Stomach (tissue), 9 donors: ENCODE measurements around the gene PDGFRB. TPM values are rescaled to one million over a fixed set of nuclear protein-coding genes. Genes with fewer than 3 reads are reported as not detected.

Experiments used
- DNase-seq, 2 donors: peaks; one replicate each; pipeline versions ENCODE4 v3.0.0 to v3.0.0-alpha.2; 2013 to 2019
- H3K27ac ChIP-seq, 5 donors: fragments of 200-600 bp in 4 of 5; sonication (generic) in 4 of 5; one replicate each; pipeline ENCODE4 v1.5.1; 2013 to 2019; ENCODE audit warnings: mild to moderate bottlenecking in 1 of 5, moderate library complexity in 1 of 5
- H3K27me3 ChIP-seq, 3 donors: fragments of 200-600 bp; sonication (generic); one replicate each; pipeline ENCODE4 v1.5.1; 2017 to 2019; ENCODE audit warnings: mixed run types in 1 of 3
- H3K36me3 ChIP-seq, 4 donors: fragments of 200-600 bp; sonication (generic); 1 replicate in 3 of 4; 2 replicates in 1 of 4; pipeline ENCODE4 v1.5.1; 2016 to 2019
- H3K4me1 ChIP-seq, 4 donors: fragments of 200-600 bp; sonication (generic); one replicate each; pipeline ENCODE4 v1.5.1; 2016 to 2019
- H3K4me3 ChIP-seq, 4 donors: fragments of 200-600 bp; sonication (generic) in 3 of 4; one replicate each; pipeline ENCODE4 v1.5.1; 2016 to 2019; ENCODE audit warnings: mild to moderate bottlenecking in 1 of 4
- H3K9me3 ChIP-seq, 4 donors: fragments of 200-600 bp; sonication (generic); one replicate each; pipeline ENCODE4 v1.5.1; 2016 to 2019
- CTCF ChIP-seq, 7 experiments: fragments of 450-650 bp in 4 of 7; fragments of 200-600 bp in 3 of 7; sonication (generic) in 3 of 7; IDR thresholded peaks; one replicate each; pipeline ENCODE4 v1.5.1; 2016 to 2019; ENCODE audit warnings: antibody characterized with exemption in 7 of 7, control low read depth in 2 of 7, mild to moderate bottlenecking in 1 of 7
- EP300 ChIP-seq: sonication (generic); formaldehyde crosslinking; IDR thresholded peaks from one replicate; pipeline ENCODE4 v1.6.1; 2017; ENCODE audit warnings: antibody characterized with exemption
- POLR2A ChIP-seq, 4 donors: fragments of 450-650 bp; IDR thresholded peaks; one replicate each; pipeline ENCODE4 v1.6.1; 2016; ENCODE audit warnings: antibody characterized with exemption in 4 of 4, control low read depth in 2 of 4, mild to moderate bottlenecking in 1 of 4, moderate library complexity in 1 of 4
- POLR2AphosphoS5 ChIP-seq, 3 donors: sonication (generic); formaldehyde crosslinking; IDR thresholded peaks; one replicate each; pipeline ENCODE4 v1.6.1; 2016; ENCODE audit warnings: antibody characterized with exemption in 3 of 3
- WGBS, 5 donors: extraction: QIAGEN DNeasy Blood & Tissue Kit in 3 of 5; methylation state at CpG; one replicate each; pipeline versions ENCODE4 v1.1.5 to v1.1.7; 2013 to 2018; 5-methylcytosine and 5-hydroxymethylcytosine counted together
- intact Hi-C: fragments of 100-400 bp; cut with DNase I; formaldehyde crosslinking; loops from one replicate; pipeline ENCODE4 v1.15.1; 2023; ENCODE audit warnings: low total_unique reads
- polyA plus RNA-seq, 3 donors: library from polyadenylated mRNA; stranded (reverse); fragments of 200-250 nt; gene quantifications; one replicate each; pipeline ENCODE4 v1.2.3, GENCODE V29; 2013
- total RNA-seq, 5 donors: library from RNA; depleted of rRNA; stranded (reverse); fragments of >200 nt; gene quantifications; one replicate each; pipeline versions ENCODE4 v1.1.0 to v1.2.3, GENCODE V29; 2014 to 2016
- donor health status: healthy with polysubstance abuse.
- donor health status: Bipolar disorder and iron deficiency.
- donor health status: healthy.

Gene PDGFRB
- total and polyA plus RNA-seq, 8 donors, result 4.7 to 71.2 (median 34.6) TPM

GRCh38 chr5:150163547-150164059, 8.0 kb upstream of the PDGFRB start:
- H3K27ac ChIP-seq, result peak overlapping the region in 4 of 5 donors; percentile 7 to 57 (median 20)
- peaks cover 0 to 29% (median 21%) of the 10 kb centered on the region in 3 donors for H3K27me3 ChIP-seq
- H3K4me3 ChIP-seq, result no peak overlapping the region
- H3K36me3 ChIP-seq, result no peaks in the 10 kb centered on the region
- TF ChIP-seq EP300, result no peak
- no peak for TF ChIP-seq POLR2A (IDR thresholded peaks at IDR 0.05)
- no peak for TF ChIP-seq CTCF (IDR thresholded peaks at IDR 0.05)
- H3K9me3 ChIP-seq, result no peaks in the 10 kb centered on the region
- 49 to 57% (median 56%) methylated on average over 13 of the region's 13 CpGs for WGBS, 5 donors
- peak; percentile 41 to 77 for DNase-seq
- intact Hi-C loops, result loop anchor here (5.0 kb wide), 1 partner anchor 59 kb away; no protein-coding TSS in a partner anchor
- peaks cover 0 to 29% (median 19%) of the 10 kb centered on the region in 4 donors for H3K4me1 ChIP-seq

GRCh38 chr5:150163035-150163434, 7.4 kb upstream of the PDGFRB start:
- Histone ChIP-seq H3K9me3 (no peaks in the 10 kb centered on the region), H3K27me3 (peaks cover 0 to 24% (median 19%) of the 10 kb centered on the region in 3 donors), H3K4me3 (no peak overlapping the region), H3K4me1 (peaks cover 0 to 33% (median 22%) of the 10 kb centered on the region in 4 donors), H3K27ac (peak overlapping the region in 1 of 5 donors; percentile 57), H3K36me3 (no peaks in the 10 kb centered on the region)
- no peak for DNase-seq
- intact Hi-C loops, result loop anchor here (5.0 kb wide), 1 partner anchor 59 kb away; no protein-coding TSS in a partner anchor
- 54 to 73% (median 68%) methylated on average over 3 of the region's 3 CpGs for WGBS, 5 donors
- TF ChIP-seq CTCF (IDR thresholded peaks at IDR 0.05) (no peak), POLR2AphosphoS5 (IDR thresholded peaks at IDR 0.05) (no peak), POLR2A (IDR thresholded peaks at IDR 0.05) (no peak), EP300 (no peak)

GRCh38 chr5:150162142-150162513, 6.5 kb upstream of the PDGFRB start:
- 85 to 91% (median 89%) methylated on average over 3 of the region's 3 CpGs for WGBS, 5 donors
- Histone ChIP-seq H3K9me3 (no peaks in the 10 kb centered on the region), H3K4me1 (peaks cover 0 to 33% (median 20%) of the 10 kb centered on the region in 4 donors), H3K36me3 (no peaks in the 10 kb centered on the region), H3K4me3 (no peak overlapping the region), H3K27ac (peak overlapping the region in 1 of 5 donors; percentile 17), H3K27me3 (peaks cover 0 to 14% (median 10%) of the 10 kb centered on the region in 3 donors)
- peak in 1 of 2 donors; percentile 54 for DNase-seq
- intact Hi-C loops, result loop anchor here (5.0 kb wide), 1 partner anchor 60 kb away; no protein-coding TSS in a partner anchor
- TF ChIP-seq POLR2A (IDR thresholded peaks at IDR 0.05) (no peak), CTCF (IDR thresholded peaks at IDR 0.05) (no peak), POLR2AphosphoS5 (IDR thresholded peaks at IDR 0.05) (no peak), EP300 (no peak)

- 36 to 43% (median 38%) methylated on average over 14 of the region's 14 CpGs for WGBS, 5 donors
- Histone ChIP-seq H3K27ac (peak overlapping the region in 3 of 5 donors; percentile 66 to 84 (median 81)), H3K4me3 (no peak overlapping the region), H3K9me3 (no peaks in the 10 kb centered on the region), H3K27me3 (peaks cover 0 to 10% (median 3%) of the 10 kb centered on the region in 3 donors), H3K36me3 (no peaks in the 10 kb centered on the region), H3K4me1 (peaks cover under 1 to 27% (median 15%) of the 10 kb centered on the region in 4 donors)
- intact Hi-C loops, result loop anchor here (5.0 kb wide), 1 partner anchor 61 kb away; no protein-coding TSS in a partner anchor
- peak; percentile 87 to 90 for DNase-seq
- TF ChIP-seq CTCF (IDR thresholded peaks at IDR 0.05), result peak in 6 of 7 experiments; percentile 69 to 96 (median 94)
- TF ChIP-seq POLR2A (IDR thresholded peaks at IDR 0.05), result no peak
- TF ChIP-seq EP300, result no peak
- TF ChIP-seq POLR2AphosphoS5 (IDR thresholded peaks at IDR 0.05), result peak in 1 of 3 donors; percentile 6
Measured at GRCh38 chr5:150161242-150162141, 5.8 kb upstream of the PDGFRB start.
